Heart left ventricle (tissue), 16 donors: ENCODE results near the gene RANBP10. TPM values are rescaled to one million over a fixed set of nuclear protein-coding genes. Genes with fewer than 3 reads are reported as not detected.

Experiments used
- ATAC-seq, 4 donors: fragments of 200-7000 bp; cut with Tn5 transposase; one replicate each; pipeline ENCODE4 v1.9.1; 2020 to 2022; ENCODE audit warnings: moderate library complexity in 4 of 4, mild to moderate bottlenecking in 3 of 4, moderate number of reproducible peaks in 1 of 4
- DNase-seq, 5 donors: peaks; one replicate each; pipeline ENCODE4 v3.0.0-alpha.2; 2020
- H3K27ac ChIP-seq, 12 donors: fragments of 200-600 bp; sonication (generic) in 4 of 12; one replicate each; pipeline versions ENCODE4 v1.5.0 to v1.8.0; 2016 to 2022; ENCODE audit warnings: mild to moderate bottlenecking in 2 of 12
- H3K27me3 ChIP-seq, 9 donors: fragments of 200-600 bp; sonication (generic) in 2 of 9; one replicate each; pipeline versions ENCODE4 v1.5.1 to v1.8.0; 2016 to 2022; ENCODE audit warnings: mild to moderate bottlenecking in 3 of 9
- H3K36me3 ChIP-seq, 9 donors: fragments of 200-600 bp; sonication (generic) in 2 of 9; one replicate each; pipeline versions ENCODE4 v1.5.0 to v1.8.0; 2018 to 2022; ENCODE audit warnings: mild to moderate bottlenecking in 2 of 9
- H3K4me1 ChIP-seq, 12 donors: fragments of 200-600 bp; sonication (generic) in 4 of 12; one replicate each; pipeline versions ENCODE4 v1.5.0 to v1.8.0; 2016 to 2022; ENCODE audit warnings: mild to moderate bottlenecking in 3 of 12
- H3K4me3 ChIP-seq, 12 donors: fragments of 200-600 bp; sonication (generic) in 4 of 12; one replicate each; pipeline versions ENCODE4 v1.5.0 to v1.8.0; 2017 to 2022; ENCODE audit warnings: mild to moderate bottlenecking in 9 of 12, moderate library complexity in 4 of 12
- H3K9me3 ChIP-seq, 12 donors: fragments of 200-600 bp; sonication (generic) in 4 of 12; one replicate each; pipeline versions ENCODE4 v1.5.0 to v1.8.0; 2016 to 2022; ENCODE audit warnings: mild to moderate bottlenecking in 1 of 12
- CTCF ChIP-seq, 12 donors: fragments of 200-600 bp; sonication (generic) in 4 of 12; IDR thresholded peaks; one replicate each; pipeline versions ENCODE4 v1.5.0 to v1.8.0; 2018 to 2022; ENCODE audit warnings: antibody characterized with exemption in 12 of 12, mild to moderate bottlenecking in 5 of 12
- POLR2A ChIP-seq, 2 donors: fragments of 450-650 bp; IDR thresholded peaks; one replicate each; pipeline ENCODE4 v1.6.1; 2017; ENCODE audit warnings: antibody characterized with exemption in 2 of 2, mild to moderate bottlenecking in 2 of 2, moderate library complexity in 2 of 2
- WGBS, 4 donors: extraction: QIAGEN DNeasy Blood & Tissue Kit in 2 of 4; methylation state at CpG; one replicate each; pipeline versions ENCODE4 v1.1.5 to v1.1.7; 2013 to 2018; 5-methylcytosine and 5-hydroxymethylcytosine counted together
- intact Hi-C, 10 donors: fragments of 100-400 bp; cut with DNase I; formaldehyde crosslinking; loops; one replicate each; pipeline versions ENCODE4 v1.11.1 to v1.14.2; 2022
- polyA plus RNA-seq, 2 donors: library from polyadenylated mRNA; stranded (reverse); fragments of 200-250 nt; gene quantifications; one replicate each; pipeline ENCODE4 v1.2.3, GENCODE V29; 2013
- total RNA-seq, 9 donors: library from RNA; depleted of rRNA in 2 of 9; stranded (reverse); fragments of >200 nt in 2 of 9; fragmentation: NEBNext Ultra II Directional in 3 of 9; extraction: Animal tissue kit (Norgen Biotek cat#: 25700) in 3 of 9; gene quantifications; one replicate each; pipeline versions ENCODE4 v1.1.0 to v1.2.4, GENCODE V29; 2016 to 2023
- donor health status: ischemic (EF 13 %, LVEDD 7.1; RV severe dilation, severe dysfunction).
- donor health status: healthy with polysubstance abuse.
- donor health status: DM: no; HTN: yes; CAD: no.
- donor health status: DM: no; HTN: no; CAD: no.
- donor health status: ischemic (EF 25% LVEDD 6.9; RV normal size, moderate dysfunction).
- donor health status: ischemic (EF 25% LVEDD 5.7; RV mildly dilated, moderate dysfunction).
- donor health status: healthy.
- donor health status: DM: yes; HTN: yes; CAD: no.
- donor health status: ischemic (EF 35%, LVEDD 5.7; RV mildly dilated, moderate dysfunction).
- donor health status: nonischemic (EF 11% LVEDD 7.7; RV severe dilation, severe dysfunction).
- donor health status: DM: yes; HTN: yes; CAD: no.
- donor health status: PGD.
- donor health status: ischemic (EF 29% LVEDD 5.4; RV normal size, mild dysfunction).
- donor health status: nonischemic (EF 23%, LVEDD 6.1; RV moderate dilation, normal function).

The RANBP10 gene
- total and polyA plus RNA-seq, 11 donors = 5.6 to 19.7 (median 11.8) TPM

GRCh38 chr16:67720236-67720635 lies 86.1 kb downstream of the RANBP10 start:
- DNase-seq = no peak
- peaks cover 0 to 21% (median 12%) of the 10 kb centered on the region in 9 donors for H3K36me3 ChIP-seq
- H3K9me3 ChIP-seq = no peaks in the 10 kb centered on the region
- H3K4me3 ChIP-seq = peak overlapping the region in 8 of 12 donors; percentile 62 to 100 (median 86)
- intact Hi-C loops = loop anchor here in 3 of 10 donors (5.0 to 10.0 kb wide), 3 partner anchors 43 to 87 kb away; partner anchors contain the start of genes RANBP10 (in 2 of the 3) and TSNAXIP1 (in 2 of the 3)
- peak overlapping the region in 10 of 12 donors; percentile 86 to 95 (median 89) for H3K27ac ChIP-seq
- no peaks in the 10 kb centered on the region for H3K27me3 ChIP-seq
- peaks cover 0 to 30% (median 22%) of the 10 kb centered on the region in 12 donors for H3K4me1 ChIP-seq
- 31 to 71% (median 45%) methylated on average over 1 of the region's 1 CpG for WGBS, 4 donors
- TF ChIP-seq POLR2A (IDR thresholded peaks at IDR 0.05) (no peak), CTCF (IDR thresholded peaks at IDR 0.05) (no peak)
- ATAC-seq = no peak

- no peaks in the 10 kb centered on the region for H3K27me3 ChIP-seq
- H3K36me3 ChIP-seq = peaks cover 0 to 17% (median 7%) of the 10 kb centered on the region in 9 donors
- 2 to 9% (median 6%) methylated on average over 5 of the region's 5 CpGs for WGBS, 4 donors
- peak overlapping the region; percentile 77 to 95 (median 88) for H3K27ac ChIP-seq
- no peak for TF ChIP-seq CTCF (IDR thresholded peaks at IDR 0.05)
- TF ChIP-seq POLR2A (IDR thresholded peaks at IDR 0.05) = no peak
- no peaks in the 10 kb centered on the region for H3K9me3 ChIP-seq
- peak overlapping the region; percentile 62 to 100 (median 90) for H3K4me3 ChIP-seq
- DNase-seq (peak in 4 of 5 donors; percentile 37 to 45 (median 40)), ATAC-seq (peak; percentile 60 to 77 (median 69))
- intact Hi-C loops = loop anchor here in 6 of 10 donors (1.0 to 10.0 kb wide), 5 partner anchors 42 to 88 kb away; partner anchors contain the start of genes RANBP10 (in 3 of the 6) and TSNAXIP1 (in 3 of the 6)
- H3K4me1 ChIP-seq = peaks cover 0 to 31% (median 22%) of the 10 kb centered on the region in 12 donors
Measured at GRCh38 chr16:67719778-67720144, 86.6 kb downstream of the RANBP10 start.

- Histone ChIP-seq H3K4me1 (peaks cover 0 to 35% (median 22%) of the 10 kb centered on the region in 12 donors), H3K9me3 (no peaks in the 10 kb centered on the region), H3K4me3 (peak within 1 kb of the TSS; percentile 62 to 100 (median 90)), H3K27me3 (no peaks in the 10 kb centered on the region), H3K36me3 (peaks cover 0 to 11% (median 3%) of the 10 kb centered on the region in 9 donors), H3K27ac (peak within 1 kb of the TSS; percentile 77 to 95 (median 88))
- DNase-seq (peak; percentile 97 to 99 (median 97)), ATAC-seq (peak; percentile 99)
- intact Hi-C loops = loop anchor here in 5 of 10 donors (1.0 to 5.0 kb wide), 3 partner anchors 46 to 88 kb away; partner anchors contain the start of genes RANBP10 (in 1 of the 5) and TSNAXIP1 (in 1 of the 5)
- TF ChIP-seq POLR2A (IDR thresholded peaks at IDR 0.05) (peak in 1 of 2 donors; percentile 94), CTCF (IDR thresholded peaks at IDR 0.05) (peak in 1 of 12 donors; percentile 17)
- 0 to 1% (median 1%) methylated on average over 37 to 59 of the region's 59 CpGs for WGBS, 4 donors
Measured at GRCh38 chr16:67719048-67719777, 87.1 kb downstream of the RANBP10 start, which contains the start of gene GFOD2. Gene GFOD2, minus strand, starts transcription at chr16:67719316. Its CDS starts 33,601 bp downstream, at chr16:67685715.

GRCh38 chr16:67718668-67719047 lies 87.7 kb downstream of the RANBP10 start:
- Histone ChIP-seq H3K27ac (peak overlapping the region in 11 of 12 donors; percentile 86 to 95 (median 88)), H3K36me3 (peaks cover 0 to 7% (median 0%) of the 10 kb centered on the region in 9 donors), H3K4me1 (peaks cover 0 to 35% (median 22%) of the 10 kb centered on the region in 12 donors), H3K9me3 (no peaks in the 10 kb centered on the region), H3K27me3 (no peaks in the 10 kb centered on the region), H3K4me3 (peak overlapping the region; percentile 62 to 100 (median 90))
- 1 to 3% (median 2%) methylated on average over 9 to 14 of the region's 14 CpGs for WGBS, 4 donors
- DNase-seq (no peak), ATAC-seq (peak in 2 of 4 donors; percentile 3 to 4)
- intact Hi-C loops = loop anchor here in 5 of 10 donors (1.0 to 5.0 kb wide), 3 partner anchors 45 to 89 kb away; partner anchors contain the start of genes RANBP10 (in 1 of the 5) and TSNAXIP1 (in 1 of the 5)
- TF ChIP-seq CTCF (IDR thresholded peaks at IDR 0.05) (no peak), POLR2A (IDR thresholded peaks at IDR 0.05) (no peak)
